ENCODE results near the gene TTBK2.

DNA sequence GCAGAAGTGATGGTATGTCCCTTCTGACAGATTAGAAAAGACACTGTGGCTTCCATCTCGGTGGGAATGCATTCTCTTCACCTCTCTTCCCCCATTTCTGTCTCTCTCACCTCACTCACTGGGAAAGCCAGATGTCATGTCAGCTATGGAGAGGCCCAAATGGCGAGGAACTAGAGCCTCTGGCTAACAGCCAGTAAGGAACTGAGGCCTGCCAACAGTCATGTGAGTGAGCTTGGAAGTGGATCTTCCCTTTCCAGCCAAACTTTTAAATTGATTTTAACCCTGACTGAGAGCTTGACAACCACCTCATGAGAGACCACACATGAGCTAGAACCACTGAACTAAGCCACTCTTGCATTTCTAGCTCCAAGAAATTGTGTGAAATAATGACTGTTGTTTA is 148.4 kb downstream of the TTBK2 start:
- TF ChIP-seq, protein P1, sequence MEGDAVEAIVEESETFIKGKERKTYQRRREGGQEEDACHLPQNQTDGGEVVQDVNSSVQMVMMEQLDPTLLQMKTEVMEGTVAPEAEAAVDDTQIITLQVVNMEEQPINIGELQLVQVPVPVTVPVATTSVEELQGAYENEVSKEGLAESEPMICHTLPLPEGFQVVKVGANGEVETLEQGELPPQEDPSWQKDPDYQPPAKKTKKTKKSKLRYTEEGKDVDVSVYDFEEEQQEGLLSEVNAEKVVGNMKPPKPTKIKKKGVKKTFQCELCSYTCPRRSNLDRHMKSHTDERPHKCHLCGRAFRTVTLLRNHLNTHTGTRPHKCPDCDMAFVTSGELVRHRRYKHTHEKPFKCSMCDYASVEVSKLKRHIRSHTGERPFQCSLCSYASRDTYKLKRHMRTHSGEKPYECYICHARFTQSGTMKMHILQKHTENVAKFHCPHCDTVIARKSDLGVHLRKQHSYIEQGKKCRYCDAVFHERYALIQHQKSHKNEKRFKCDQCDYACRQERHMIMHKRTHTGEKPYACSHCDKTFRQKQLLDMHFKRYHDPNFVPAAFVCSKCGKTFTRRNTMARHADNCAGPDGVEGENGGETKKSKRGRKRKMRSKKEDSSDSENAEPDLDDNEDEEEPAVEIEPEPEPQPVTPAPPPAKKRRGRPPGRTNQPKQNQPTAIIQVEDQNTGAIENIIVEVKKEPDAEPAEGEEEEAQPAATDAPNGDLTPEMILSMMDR (IDR thresholded peaks at IDR 0.05): no peak
- TF ChIP-seq POLR2AphosphoS5 (IDR thresholded peaks at IDR 0.05; ENCODE audit: insufficient read depth in 1 of 2, low read depth in 1 of 2): no peak
